Mucosa of gallbladder (tissue), 1 donor: ENCODE data around the gene LMCD1. TPM values are rescaled to one million over a fixed set of nuclear protein-coding genes. Genes with fewer than 3 reads are reported as not detected.

Experiments
- DNase-seq: peaks from one replicate; pipeline ENCODE4 v3.0.0-alpha.2; 2020; ENCODE audit warnings: low spot score
- total RNA-seq: library from RNA; stranded (reverse); gene quantifications from one replicate; pipeline ENCODE4 v1.2.1, GENCODE V29; 2021
- donor health status: DM: no; HTN: no; CAD: no.

LMCD1 gene
- total RNA-seq, 1 donor from 2014 or later = 77.9 TPM

DNA sequence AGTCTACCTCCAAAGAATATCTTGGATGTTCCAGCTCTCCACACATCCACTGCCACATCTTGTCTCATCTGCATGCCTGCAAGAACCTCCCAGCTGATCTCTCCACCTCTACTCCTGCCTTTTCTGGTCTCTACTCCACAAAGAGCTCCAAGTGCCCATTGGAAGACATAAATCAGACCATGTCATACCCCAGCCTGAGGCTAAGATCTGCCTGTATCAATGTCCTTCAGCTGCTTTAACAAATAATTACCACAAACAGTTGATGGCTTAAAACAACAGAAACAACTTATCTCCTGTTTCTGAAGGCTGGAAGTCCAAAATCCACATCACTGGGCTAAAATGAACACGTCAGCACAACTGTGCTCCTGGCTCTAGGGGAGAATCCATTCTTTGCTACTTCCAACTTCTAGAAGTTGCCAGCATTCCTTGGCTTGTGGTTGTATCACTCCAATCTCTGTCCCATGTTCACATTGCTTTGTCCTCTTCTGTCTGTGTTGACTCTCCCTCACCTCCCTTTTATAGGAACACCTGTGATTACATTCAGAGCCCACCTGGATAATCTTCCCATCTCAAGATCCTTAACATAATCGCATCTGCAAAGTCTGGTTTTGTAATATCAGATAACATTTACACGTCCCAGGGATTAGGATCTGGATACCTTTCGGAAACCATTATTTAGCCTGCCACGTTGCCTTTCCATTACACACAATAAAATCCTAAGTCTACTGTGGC is 17.0 kb upstream of the LMCD1 start:
- no peak for DNase-seq

DNA sequence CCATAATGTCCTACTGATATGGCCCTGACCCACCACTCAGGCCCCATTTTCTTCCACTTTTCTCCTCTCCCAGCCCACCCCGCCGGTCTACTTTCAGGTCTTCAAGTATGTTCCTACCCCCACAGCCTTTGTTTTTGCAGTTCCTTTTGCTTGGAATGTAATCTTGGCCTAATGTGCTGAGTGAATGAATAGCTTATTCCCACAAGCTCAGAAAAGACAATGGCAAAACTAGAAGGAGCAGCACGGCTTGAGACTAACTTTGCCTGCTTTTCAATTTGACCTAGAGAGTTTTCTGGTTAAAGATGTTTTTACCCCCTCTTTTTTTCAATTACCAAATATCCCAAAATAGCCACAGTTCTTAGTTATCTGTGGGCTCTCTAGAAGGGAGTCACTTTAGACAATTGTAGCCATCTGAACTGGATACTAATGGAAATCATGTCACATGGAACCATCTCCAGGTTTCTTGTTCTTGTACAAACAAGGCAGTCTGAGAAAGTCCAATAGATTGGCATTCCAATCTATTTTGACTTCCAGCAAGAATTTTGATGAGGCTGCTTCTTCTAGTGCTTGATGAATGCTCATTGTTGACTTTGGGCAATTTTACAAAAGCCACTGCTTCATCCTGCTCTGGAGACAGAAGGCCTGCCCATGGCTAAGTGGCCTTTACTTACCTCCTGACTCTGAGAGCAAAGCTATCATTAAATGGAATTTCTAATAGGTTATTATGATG is 16.3 kb upstream of the LMCD1 start:
- DNase-seq = no peak

DNA sequence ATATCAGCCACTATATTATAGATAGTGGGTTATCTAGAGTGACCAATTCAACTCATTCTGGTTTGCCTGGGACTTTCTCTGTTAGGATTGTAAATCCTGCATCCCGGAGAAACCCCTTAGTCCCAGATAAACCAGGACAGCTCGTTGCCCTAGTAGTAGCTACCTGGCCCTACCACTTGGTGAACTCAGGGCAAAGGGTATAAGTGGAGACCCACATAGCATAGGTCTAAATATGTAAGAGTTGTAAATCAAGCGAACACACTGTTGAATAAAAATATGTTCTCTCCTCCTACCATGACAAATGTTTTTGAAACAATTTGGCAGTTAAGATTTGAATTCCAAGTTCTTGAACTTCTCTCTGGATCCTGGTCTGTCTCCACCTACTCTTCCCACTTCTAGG is 15.7 kb upstream of the LMCD1 start:
- no peak for DNase-seq

DNA sequence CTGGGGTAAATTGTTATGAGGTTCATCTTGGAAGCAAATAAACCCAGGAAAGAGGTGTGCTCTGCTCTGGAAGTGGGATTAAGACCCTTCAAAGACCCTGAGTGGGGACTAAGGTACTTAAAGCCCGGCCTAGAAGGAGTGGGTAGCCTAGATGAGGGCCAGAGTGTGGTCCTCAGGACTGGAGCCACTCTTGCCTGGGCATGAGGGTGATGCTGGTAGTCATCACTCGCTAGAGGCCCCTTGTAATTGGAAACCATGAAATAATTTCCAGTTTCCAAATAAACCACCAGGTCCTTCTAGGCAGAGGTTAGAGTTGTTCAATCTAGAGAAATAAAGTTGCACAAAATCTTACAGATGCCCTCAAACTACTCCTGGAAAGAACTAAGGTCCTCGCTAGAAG is 15.2 kb upstream of the LMCD1 start:
- no peak for DNase-seq

DNA sequence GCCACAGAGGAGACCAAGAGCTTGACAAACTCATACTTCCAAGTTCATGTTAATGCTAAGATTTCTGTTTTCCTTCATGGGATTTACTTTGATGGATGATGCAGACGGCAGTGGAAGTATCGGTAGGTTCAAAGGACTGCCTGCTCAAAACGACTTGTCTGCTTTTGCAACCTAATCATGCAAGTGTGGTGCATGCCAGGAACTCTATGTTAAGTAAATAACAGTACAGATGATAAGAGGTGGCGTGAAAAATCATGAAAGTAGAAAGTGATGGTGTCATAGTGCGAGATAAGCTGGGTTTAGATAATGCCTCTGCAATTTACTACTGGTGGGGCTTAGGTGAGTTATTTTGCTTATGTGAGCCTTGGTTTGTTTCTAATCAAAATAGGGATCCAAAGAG is 14.7 kb upstream of the LMCD1 start:
- no peak for DNase-seq

DNA sequence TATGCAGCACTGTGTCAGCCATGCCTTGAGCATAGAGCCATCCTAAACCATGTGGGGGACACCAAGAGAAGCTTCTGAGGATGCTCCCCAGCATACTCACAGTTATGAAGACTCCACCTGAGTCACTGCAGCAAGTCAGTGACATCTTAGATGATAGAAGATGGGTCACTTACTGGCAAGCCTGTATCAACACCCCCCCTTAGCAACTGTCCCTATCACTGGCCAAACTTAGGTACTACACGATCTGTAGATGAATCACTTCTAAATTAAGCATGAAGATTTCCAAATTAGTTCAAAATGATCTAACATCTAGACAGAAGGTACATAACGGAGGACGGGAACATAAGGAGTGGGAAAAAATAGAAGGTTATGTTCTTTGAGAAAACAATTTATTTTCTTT is 13.2 kb upstream of the LMCD1 start:
- DNase-seq = no peak

DNA sequence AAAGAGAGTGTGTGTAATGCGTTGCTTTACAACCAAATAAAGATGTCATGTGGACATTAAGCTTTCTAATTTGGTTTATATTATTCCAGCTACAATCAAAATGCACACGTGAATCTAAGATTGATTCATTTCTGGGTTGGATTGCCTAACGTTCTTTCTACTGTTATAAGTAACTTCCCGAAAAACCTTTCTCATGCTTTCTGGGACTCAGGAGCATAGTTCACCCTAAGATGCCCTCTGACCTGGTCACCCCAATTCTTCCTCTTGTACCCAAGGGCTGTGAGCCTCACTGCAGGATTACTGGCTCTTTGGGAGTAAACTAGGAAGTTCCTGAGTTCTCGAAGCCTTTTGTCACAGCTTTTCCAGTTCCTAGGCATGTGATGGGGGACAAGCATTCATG is 12.7 kb upstream of the LMCD1 start:
- DNase-seq = no peak

DNA sequence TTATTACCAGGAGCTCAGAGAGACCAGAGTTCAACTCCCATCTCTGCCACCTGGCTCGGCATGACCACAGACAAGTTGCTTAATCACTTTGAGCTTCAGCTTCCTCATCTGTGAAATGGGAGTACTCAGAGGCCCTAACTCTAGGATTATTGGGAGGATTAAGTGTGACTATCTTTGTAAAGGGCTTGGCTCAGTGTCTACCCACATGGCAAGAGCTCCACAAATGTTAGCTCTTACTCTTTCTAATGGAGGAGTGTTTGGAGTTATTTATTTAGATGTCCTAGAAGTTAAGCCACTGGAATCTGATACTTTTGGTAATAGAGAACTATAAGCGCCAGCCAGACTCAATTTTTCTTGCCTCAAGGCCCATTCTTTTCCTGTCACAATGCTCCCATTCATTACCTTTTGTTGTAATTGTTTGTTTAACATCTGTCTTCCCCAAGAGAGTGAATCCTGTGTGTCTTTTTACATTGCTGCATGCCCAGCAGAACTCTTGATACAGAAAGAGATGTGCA is 12.3 kb upstream of the LMCD1 start:
- no peak for DNase-seq

DNA sequence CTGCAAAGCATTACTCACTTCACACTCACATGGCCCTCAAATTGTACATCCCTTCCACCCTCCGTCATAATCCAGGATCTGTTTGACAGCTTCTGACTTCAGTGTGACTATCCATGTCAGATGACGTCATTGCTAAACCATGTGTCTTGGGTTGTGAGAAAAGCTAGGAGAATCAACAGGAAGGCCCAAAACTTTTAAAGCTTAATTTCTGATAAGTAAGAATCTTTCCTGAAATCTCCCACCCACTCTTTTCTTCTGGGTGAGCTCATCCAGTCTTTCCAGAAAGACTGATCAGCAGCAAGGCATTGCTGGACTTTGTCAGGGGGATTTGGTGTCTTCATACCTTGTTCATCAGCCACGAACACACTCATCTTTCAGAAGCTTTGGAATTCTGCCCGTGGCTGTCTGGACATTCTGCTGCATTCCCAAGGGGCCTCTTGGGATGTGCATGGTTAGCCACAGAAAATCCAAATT is 11.5 kb upstream of the LMCD1 start:
- DNase-seq = peak; percentile 40

DNA sequence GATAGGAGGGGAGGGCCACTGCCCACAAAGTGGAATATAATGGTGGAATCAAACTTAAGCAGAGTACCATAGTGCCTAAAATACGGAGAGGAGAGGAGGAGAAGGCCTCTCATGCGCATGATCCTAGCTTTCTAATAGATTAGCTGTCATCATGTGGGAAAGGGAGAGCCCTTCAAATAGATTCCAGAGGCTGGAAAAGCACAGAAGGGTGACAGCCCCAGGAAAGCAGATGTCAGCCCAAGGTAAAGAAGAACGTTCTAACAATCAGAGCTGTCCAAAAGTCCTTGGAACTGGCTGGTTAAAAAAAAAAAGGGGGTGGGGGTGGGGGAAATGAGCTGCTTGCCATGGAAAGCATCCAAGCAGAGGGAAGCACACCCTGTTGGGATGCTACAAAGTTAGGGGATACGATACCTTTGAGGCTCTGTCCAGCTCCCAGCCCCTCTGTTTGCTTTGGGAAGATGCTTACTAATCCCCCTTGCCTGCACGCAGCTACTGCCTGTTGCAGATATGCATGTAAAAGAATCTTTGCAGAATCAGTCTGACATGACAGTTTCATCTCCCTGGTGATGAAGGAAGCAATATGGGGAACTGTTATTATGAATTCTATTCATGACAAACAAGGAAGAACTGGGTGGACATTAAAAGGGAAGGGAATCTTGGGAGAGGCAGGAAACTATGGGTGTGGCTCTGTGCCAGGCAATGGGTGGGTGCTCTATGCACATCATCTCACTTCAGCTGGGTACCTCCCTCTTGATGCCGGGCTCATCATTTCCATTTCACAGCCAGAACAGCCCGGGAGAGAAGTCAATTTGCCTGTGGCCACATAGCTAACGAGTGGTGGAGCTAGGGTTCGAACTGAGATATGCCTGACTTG is 10.1 kb upstream of the LMCD1 start:
- no peak for DNase-seq

DNA sequence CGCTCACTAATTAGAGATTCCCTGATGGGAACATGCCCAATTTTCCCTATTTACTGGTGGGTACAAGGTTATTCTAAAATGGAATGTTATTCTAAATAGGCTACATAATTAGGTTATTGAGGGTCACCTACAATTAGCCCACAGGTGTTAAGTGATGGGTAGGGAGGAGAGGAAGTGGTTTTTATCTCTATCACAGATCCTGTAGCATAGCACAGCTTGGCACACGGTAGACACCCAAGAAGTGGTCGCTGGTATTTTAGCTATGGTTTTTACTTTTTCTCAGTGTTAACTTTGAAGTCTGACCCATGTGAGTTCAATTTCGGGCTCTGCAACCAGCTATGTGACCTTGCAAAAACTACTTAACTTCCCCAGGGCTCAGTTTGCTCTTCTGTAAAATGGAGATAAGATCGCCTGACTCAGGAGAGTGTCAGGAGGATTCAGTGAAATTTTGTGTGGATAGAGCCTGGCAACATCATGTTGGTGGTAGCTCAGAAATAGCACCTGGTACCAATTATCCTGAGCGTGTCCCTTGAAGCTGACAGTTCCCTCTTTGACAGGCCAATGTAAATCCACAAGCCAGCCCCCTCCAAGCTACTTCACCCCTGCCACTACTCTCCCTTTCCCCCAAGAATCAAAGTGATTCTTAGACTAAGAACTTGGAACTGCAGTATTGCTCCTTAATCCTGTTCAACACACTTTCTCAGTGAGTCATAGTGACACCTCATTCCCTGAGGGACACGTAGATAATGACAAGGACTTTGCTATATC is 8.7 kb upstream of the LMCD1 start:
- no peak for DNase-seq

DNA sequence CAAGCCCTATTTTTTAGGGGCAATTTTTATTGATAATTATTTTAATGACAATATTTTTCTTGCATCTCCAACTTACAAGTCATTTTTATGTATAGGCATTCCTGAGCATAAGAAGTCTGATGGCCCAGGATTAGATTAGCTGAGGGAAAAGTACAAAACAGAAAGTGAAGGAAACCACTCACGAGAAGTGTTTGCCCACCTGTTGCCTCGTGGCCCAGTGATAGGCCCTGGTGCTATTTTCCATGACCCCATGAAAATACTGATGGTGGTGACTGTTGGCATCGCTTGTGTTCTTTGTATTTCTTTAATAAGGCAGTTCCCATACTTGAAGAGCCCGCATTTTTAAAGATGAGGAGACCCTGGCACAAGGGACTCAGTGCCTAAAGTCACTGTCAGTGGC is 7.9 kb upstream of the LMCD1 start:
- DNase-seq = no peak

DNA sequence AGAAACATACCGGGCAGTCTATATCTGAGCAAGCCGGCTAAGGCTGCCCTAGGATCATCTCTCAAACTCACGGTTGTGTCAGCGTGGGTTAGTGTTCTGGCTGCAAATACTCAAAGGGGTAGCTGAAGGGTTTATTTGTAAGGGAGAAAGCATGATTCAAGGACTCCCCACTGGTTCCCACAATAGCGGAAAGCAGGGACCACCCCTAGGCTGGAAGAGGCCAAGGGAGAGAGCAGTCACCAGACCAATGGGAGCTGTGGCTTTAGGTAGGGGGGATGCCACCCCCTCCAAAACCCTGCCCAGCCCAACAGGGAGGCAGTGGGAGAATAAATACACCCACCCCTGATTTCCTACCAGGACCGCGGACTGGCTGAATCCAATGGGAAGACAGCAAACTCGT is 7.3 kb upstream of the LMCD1 start:
- no peak for DNase-seq

DNA sequence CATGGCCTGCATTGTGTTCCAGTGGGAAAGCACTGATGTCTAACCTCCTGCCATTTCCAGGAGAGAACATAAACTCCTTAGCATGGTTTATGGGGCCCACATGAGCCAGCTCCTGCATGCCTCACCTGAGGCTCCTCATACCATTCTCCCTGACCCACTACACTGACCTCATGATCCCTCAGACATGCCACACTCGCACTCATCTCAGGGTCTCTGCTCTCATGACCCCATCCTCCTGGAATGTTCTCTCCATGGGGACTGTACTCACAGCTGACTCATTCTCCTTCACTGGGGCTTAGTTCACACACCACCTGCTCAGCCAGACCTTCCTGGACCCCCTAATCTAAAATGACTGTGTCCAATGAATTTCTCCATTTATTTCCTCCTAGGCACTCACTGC is 4.0 kb upstream of the LMCD1 start:
- DNase-seq = no peak

DNA sequence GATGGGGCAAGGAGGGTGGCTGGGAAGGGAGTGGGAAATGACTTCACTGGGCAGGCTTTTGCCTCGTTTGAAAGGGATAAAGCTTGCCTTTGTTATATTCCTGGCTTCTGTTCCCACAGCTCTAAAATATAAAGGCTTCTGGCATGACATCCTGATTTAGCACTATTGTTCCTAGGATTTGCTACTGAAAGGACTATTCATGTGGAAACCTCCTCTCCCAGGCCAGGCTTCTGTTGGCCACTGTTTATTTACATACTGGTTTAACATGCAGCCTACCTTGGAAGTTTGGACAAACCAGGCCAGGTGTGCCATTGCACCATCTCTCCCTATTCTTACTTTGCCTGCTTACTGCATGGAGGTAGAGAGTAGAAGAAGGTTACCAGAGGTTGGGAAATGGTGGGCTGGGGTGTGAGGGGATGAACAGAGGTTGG is 2.4 kb upstream of the LMCD1 start:
- DNase-seq = no peak

DNA sequence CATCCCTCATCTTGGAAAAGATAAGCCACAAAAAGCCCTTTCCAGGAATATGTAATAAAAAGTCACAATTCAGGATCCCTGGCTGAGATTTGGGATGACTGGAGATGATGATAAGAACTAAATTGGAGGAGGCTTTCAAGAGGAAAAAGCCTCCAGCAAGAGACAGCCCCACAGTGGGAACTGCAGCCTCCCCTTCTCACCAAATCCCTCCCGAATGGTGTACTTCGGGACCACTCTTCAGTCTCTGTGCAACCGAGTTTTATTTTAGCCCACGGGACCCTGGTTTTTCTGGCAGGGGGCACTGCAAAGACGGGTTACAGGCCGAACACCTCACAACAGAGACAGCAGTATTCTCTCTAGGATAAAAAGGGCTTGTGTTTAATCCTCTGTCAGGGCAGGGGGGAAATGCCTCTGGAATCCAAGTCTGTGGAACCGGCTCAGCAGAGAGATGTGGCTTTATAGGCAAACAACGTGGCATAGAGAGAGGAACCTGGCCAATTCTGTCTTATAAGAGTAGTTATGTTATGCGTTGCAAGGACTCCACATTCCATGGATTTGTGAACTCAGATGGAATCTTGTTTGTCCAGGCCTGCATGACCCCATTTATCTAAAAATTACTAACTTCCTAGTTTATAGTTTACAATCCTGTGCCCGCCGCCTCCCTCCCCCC is 1.2 kb upstream of the LMCD1 start:
- peak; percentile 21 for DNase-seq

DNA sequence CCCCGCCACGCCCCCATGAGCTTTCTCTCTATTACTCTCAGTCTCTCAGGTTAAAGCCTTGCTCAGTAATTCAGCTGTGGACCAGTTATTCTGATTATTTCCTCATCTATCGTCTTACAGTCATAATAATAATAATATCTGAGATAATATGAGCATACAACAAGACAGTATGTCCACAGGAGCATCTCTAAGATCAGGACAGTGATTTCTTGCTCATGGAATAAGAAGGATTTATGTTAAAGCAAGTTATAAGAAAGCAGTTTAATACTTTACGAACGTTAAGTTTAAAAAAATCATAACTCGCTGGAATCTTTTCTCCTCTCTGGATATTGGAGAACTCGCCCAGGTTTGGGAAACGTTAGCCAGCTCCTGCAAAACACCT is 643 bp upstream of the LMCD1 start:
- DNase-seq = no peak

DNA sequence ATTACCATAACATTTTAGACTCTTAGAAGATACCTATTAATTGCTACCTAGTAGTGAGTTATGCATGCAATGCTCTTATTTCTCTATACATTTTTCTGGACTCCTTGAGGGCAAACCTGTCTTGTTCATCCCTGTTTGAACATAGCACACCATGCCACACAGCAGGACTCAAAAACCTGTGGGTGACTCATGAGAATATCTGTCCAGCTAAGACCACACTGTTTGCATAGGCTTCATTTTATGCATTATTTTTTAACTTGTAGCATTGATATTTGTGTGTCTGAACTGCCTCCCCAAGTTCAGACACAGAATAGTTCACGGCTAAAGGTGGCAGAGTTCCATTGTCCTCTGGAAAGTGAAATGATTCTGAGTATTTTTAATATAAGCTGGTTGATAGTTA is 1.8 kb downstream of the LMCD1 start:
- DNase-seq = no peak

DNA sequence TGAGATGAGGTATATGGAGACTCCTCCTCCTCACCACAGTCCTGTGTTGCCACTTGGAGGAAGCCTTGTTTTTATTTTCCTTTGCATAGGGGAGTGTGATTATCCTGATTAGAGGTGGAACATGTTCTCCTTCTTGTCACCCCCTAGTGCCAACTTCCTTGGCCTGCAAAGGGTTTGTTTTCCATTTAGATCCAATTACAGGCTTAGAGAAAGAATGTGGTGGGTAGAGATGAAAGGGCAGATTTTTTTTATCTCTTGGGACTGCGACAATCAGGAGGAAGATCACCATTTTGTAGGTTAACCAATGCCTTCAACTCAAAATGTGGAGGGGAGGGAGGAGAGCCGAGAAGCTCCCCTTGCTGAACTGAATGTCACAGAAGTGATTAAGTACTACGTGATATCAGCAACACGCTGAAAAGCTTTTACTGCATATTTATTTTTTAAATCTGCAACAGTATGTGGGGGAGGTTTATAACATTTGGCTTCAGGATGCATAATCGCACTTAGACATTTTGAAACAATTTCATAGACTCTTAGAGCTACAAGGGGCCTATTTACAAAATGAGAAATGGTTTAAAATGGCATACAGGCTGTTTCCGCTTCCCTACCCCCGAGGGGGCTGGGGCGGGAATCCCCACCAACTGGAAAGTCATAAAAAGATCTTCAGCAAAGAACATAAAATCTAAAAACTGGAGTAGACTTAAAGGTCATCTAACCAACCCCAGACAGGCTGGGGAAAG is 2.4 kb downstream of the LMCD1 start:
- no peak for DNase-seq

DNA sequence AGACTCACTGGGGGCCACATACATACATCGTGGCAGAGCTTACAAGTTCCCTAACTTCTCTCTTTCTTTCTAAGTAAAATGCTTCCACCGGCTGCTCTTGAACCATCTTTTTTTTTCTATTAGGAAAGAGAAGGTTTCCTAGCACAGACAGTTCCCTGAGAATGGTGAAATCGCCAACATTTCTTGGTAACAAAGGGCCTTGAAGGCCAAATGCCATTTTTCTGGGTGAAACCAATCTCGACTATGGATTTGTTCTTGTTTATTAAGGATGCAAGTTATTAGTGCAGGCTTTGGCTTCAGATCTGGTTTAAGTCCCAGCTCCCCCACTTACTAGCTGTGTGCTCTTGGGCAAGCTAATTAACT is 3.0 kb downstream of the LMCD1 start:
- DNase-seq = no peak
